T1000 (cell line): Measurements from ENCODE around the gene SHISA9.
"Not testable (repeated sequence)": the region's sequence is repeated elsewhere in the genome, so short reads cannot be mapped to it uniquely, and the experiment has no call there.

Experiments
- DNase-seq: peaks from one replicate; lab custom pipeline; 2025; ENCODE audit warnings: mixed read lengths; lab: John Stamatoyannopoulos, UW

SHISA9 gene

GRCh38 chr16:12900156-12900555 is 1.2 kb upstream of the SHISA9 start:
- DNase-seq = no peak

- DNase-seq = no peak
Measured at GRCh38 chr16:12900599-12901203, 697 bp upstream of the SHISA9 start.

- DNase-seq = no peak
Measured at GRCh38 chr16:12901204-12901596, 198 bp upstream of the SHISA9 start.

GRCh38 chr16:12902511-12903372 is 1.3 kb downstream of the SHISA9 start:
- no peak for DNase-seq

GRCh38 chr16:12903407-12904328 is 2.3 kb downstream of the SHISA9 start:
- DNase-seq = no peak

GRCh38 chr16:12904329-12904671 is 2.9 kb downstream of the SHISA9 start:
- DNase-seq = no peak

GRCh38 chr16:12906271-12906670 is 4.9 kb downstream of the SHISA9 start:
- no peak for DNase-seq

- DNase-seq = no peak
Measured at GRCh38 chr16:12906765-12907516, 5.5 kb downstream of the SHISA9 start.

GRCh38 chr16:12907670-12908233 is 6.4 kb downstream of the SHISA9 start:
- no peak for DNase-seq

- no peak for DNase-seq
Measured at GRCh38 chr16:12917246-12917645, 15.8 kb downstream of the SHISA9 start.

- DNase-seq = no peak
Measured at GRCh38 chr16:12917653-12918052, 16.3 kb downstream of the SHISA9 start.

- DNase-seq = no peak
Measured at GRCh38 chr16:12920739-12921138, 19.3 kb downstream of the SHISA9 start.

- DNase-seq = not testable (repeated sequence)
Measured at GRCh38 chr16:12923640-12924039, 22.2 kb downstream of the SHISA9 start.

- no peak for DNase-seq
Measured at GRCh38 chr16:12925026-12925800, 23.8 kb downstream of the SHISA9 start.

- DNase-seq = no peak
Measured at GRCh38 chr16:12927591-12927990, 26.2 kb downstream of the SHISA9 start.

- DNase-seq = no peak
Measured at GRCh38 chr16:12930881-12931280, 29.5 kb downstream of the SHISA9 start.

- no peak for DNase-seq
Measured at GRCh38 chr16:12936391-12936790, 35.0 kb downstream of the SHISA9 start.

GRCh38 chr16:12941896-12942295 is 40.5 kb downstream of the SHISA9 start:
- no peak for DNase-seq

GRCh38 chr16:12942861-12943260 is 41.5 kb downstream of the SHISA9 start:
- no peak for DNase-seq

GRCh38 chr16:12944300-12944699 is 42.9 kb downstream of the SHISA9 start:
- no peak for DNase-seq

- DNase-seq = no peak
Measured at GRCh38 chr16:12951392-12951791, 50.0 kb downstream of the SHISA9 start.
